Measurements from ENCODE around the gene NOA1.
"Not testable (repeated sequence)": the region's sequence is repeated elsewhere in the genome, so short reads cannot be mapped to it uniquely, and the experiment has no call there.

NOA1 gene

GRCh38 chr4:56940971-56941370 is 36.4 kb downstream of the NOA1 start:
- Histone ChIP-seq H3K27me3 (ENCODE audit: control insufficient read depth, insufficient read depth, low read length) (no peaks in the 10 kb centered on the region), H3K36me3 (ENCODE audit: control insufficient read depth, insufficient read depth, low read length) (no peaks in the 10 kb centered on the region), H3K27ac (ENCODE audit: low read depth, low read length) (no peak overlapping the region), H3K4me1 (ENCODE audit: control insufficient read depth, insufficient read depth, low read length) (no peaks in the 10 kb centered on the region), H3K9ac (ENCODE audit: low read length) (no peak overlapping the region), H3K4me3 (ENCODE audit: low read length) (no peak overlapping the region)

GRCh38 chr4:56940403-56940802 is 37.0 kb downstream of the NOA1 start:
- Histone ChIP-seq H3K4me1 (ENCODE audit: control insufficient read depth, insufficient read depth, low read length) (no peaks in the 10 kb centered on the region), H3K9ac (ENCODE audit: low read length) (no peak overlapping the region), H3K27ac (ENCODE audit: low read depth, low read length) (no peak overlapping the region), H3K27me3 (ENCODE audit: control insufficient read depth, insufficient read depth, low read length) (no peaks in the 10 kb centered on the region), H3K4me3 (ENCODE audit: low read length) (no peak overlapping the region), H3K36me3 (ENCODE audit: control insufficient read depth, insufficient read depth, low read length) (no peaks in the 10 kb centered on the region)

GRCh38 chr4:56939826-56940225 is 37.6 kb downstream of the NOA1 start:
- not testable (repeated sequence) for H3K27me3 ChIP-seq (ENCODE audit: control insufficient read depth, insufficient read depth, low read length); H3K27ac ChIP-seq (ENCODE audit: low read depth, low read length); H3K4me3 ChIP-seq (ENCODE audit: low read length); H3K9ac ChIP-seq (ENCODE audit: low read length); H3K36me3 ChIP-seq (ENCODE audit: control insufficient read depth, insufficient read depth, low read length); H3K4me1 ChIP-seq (ENCODE audit: control insufficient read depth, insufficient read depth, low read length)

GRCh38 chr4:56937262-56937661 is 40.1 kb downstream of the NOA1 start:
- no peak overlapping the region for H3K4me3 ChIP-seq (ENCODE audit: low read length)
- no peaks in the 10 kb centered on the region for H3K4me1 ChIP-seq (ENCODE audit: control insufficient read depth, insufficient read depth, low read length)
- no peaks in the 10 kb centered on the region for H3K36me3 ChIP-seq (ENCODE audit: control insufficient read depth, insufficient read depth, low read length)
- no peak overlapping the region for H3K27ac ChIP-seq (ENCODE audit: low read depth, low read length)
- no peaks in the 10 kb centered on the region for H3K27me3 ChIP-seq (ENCODE audit: control insufficient read depth, insufficient read depth, low read length)
- no peak overlapping the region for H3K9ac ChIP-seq (ENCODE audit: low read length)

- no peak overlapping the region for H3K27ac ChIP-seq (ENCODE audit: low read depth, low read length)
- H3K4me3 ChIP-seq (ENCODE audit: low read length) = no peak overlapping the region
- no peaks in the 10 kb centered on the region for H3K27me3 ChIP-seq (ENCODE audit: control insufficient read depth, insufficient read depth, low read length)
- peaks cover 7% of the 10 kb centered on the region for H3K36me3 ChIP-seq (ENCODE audit: control insufficient read depth, insufficient read depth, low read length)
- H3K9ac ChIP-seq (ENCODE audit: low read length) = no peak overlapping the region
- H3K4me1 ChIP-seq (ENCODE audit: control insufficient read depth, insufficient read depth, low read length) = no peaks in the 10 kb centered on the region
Observed at GRCh38 chr4:56931924-56932323, 45.5 kb downstream of the NOA1 start.

- Histone ChIP-seq H3K4me3 (ENCODE audit: low read length) (no peak overlapping the region), H3K9ac (ENCODE audit: low read length) (no peak overlapping the region), H3K36me3 (ENCODE audit: control insufficient read depth, insufficient read depth, low read length) (peaks cover 7% of the 10 kb centered on the region), H3K27ac (ENCODE audit: low read depth, low read length) (no peak overlapping the region), H3K27me3 (ENCODE audit: control insufficient read depth, insufficient read depth, low read length) (no peaks in the 10 kb centered on the region), H3K4me1 (ENCODE audit: control insufficient read depth, insufficient read depth, low read length) (no peaks in the 10 kb centered on the region)
Observed at GRCh38 chr4:56930638-56931037, 46.8 kb downstream of the NOA1 start.

- no peaks in the 10 kb centered on the region for H3K27me3 ChIP-seq (ENCODE audit: control insufficient read depth, insufficient read depth, low read length)
- H3K4me3 ChIP-seq (ENCODE audit: low read length) = no peak overlapping the region
- no peaks in the 10 kb centered on the region for H3K4me1 ChIP-seq (ENCODE audit: control insufficient read depth, insufficient read depth, low read length)
- peaks cover 7% of the 10 kb centered on the region for H3K36me3 ChIP-seq (ENCODE audit: control insufficient read depth, insufficient read depth, low read length)
- no peak overlapping the region for H3K27ac ChIP-seq (ENCODE audit: low read depth, low read length)
- no peak overlapping the region for H3K9ac ChIP-seq (ENCODE audit: low read length)
Observed at GRCh38 chr4:56927196-56927595, 50.2 kb downstream of the NOA1 start.

- H3K4me1 ChIP-seq (ENCODE audit: control insufficient read depth, insufficient read depth, low read length); H3K27me3 ChIP-seq (ENCODE audit: control insufficient read depth, insufficient read depth, low read length); H3K27ac ChIP-seq (ENCODE audit: low read depth, low read length): not testable (repeated sequence)
Observed at GRCh38 chr4:56914977-56915376, 62.4 kb downstream of the NOA1 start.

GRCh38 chr4:56914336-56914735 is 63.1 kb downstream of the NOA1 start:
- Histone ChIP-seq H3K27ac (ENCODE audit: low read depth, low read length) (no peak overlapping the region), H3K36me3 (ENCODE audit: control insufficient read depth, insufficient read depth, low read length) (peaks cover 3% of the 10 kb centered on the region), H3K4me1 (ENCODE audit: control insufficient read depth, insufficient read depth, low read length) (peaks cover 2% of the 10 kb centered on the region), H3K9ac (ENCODE audit: low read length) (no peak overlapping the region), H3K27me3 (ENCODE audit: control insufficient read depth, insufficient read depth, low read length) (no peaks in the 10 kb centered on the region), H3K4me3 (ENCODE audit: low read length) (no peak overlapping the region)

More at GRCh38 chr4:56914977-56915376, 62.4 kb downstream of the NOA1 start:
- not testable (repeated sequence) for H3K36me3 ChIP-seq (ENCODE audit: control insufficient read depth, insufficient read depth, low read length); H3K4me3 ChIP-seq (ENCODE audit: low read length); H3K9ac ChIP-seq (ENCODE audit: low read length)
